ENCODE measurements around the gene TMED9. TPM values are rescaled to one million over a fixed set of nuclear protein-coding genes. Genes with fewer than 3 reads are reported as not detected.

Gene TMED9
- total and polyA plus RNA-seq, 10 of the 15 experiments (the other 5 are each of a cell fraction or from before 2014, with no cell fraction given): 35.7 to 144 (median 105) TPM

- TF ChIP-seq, protein P1, sequence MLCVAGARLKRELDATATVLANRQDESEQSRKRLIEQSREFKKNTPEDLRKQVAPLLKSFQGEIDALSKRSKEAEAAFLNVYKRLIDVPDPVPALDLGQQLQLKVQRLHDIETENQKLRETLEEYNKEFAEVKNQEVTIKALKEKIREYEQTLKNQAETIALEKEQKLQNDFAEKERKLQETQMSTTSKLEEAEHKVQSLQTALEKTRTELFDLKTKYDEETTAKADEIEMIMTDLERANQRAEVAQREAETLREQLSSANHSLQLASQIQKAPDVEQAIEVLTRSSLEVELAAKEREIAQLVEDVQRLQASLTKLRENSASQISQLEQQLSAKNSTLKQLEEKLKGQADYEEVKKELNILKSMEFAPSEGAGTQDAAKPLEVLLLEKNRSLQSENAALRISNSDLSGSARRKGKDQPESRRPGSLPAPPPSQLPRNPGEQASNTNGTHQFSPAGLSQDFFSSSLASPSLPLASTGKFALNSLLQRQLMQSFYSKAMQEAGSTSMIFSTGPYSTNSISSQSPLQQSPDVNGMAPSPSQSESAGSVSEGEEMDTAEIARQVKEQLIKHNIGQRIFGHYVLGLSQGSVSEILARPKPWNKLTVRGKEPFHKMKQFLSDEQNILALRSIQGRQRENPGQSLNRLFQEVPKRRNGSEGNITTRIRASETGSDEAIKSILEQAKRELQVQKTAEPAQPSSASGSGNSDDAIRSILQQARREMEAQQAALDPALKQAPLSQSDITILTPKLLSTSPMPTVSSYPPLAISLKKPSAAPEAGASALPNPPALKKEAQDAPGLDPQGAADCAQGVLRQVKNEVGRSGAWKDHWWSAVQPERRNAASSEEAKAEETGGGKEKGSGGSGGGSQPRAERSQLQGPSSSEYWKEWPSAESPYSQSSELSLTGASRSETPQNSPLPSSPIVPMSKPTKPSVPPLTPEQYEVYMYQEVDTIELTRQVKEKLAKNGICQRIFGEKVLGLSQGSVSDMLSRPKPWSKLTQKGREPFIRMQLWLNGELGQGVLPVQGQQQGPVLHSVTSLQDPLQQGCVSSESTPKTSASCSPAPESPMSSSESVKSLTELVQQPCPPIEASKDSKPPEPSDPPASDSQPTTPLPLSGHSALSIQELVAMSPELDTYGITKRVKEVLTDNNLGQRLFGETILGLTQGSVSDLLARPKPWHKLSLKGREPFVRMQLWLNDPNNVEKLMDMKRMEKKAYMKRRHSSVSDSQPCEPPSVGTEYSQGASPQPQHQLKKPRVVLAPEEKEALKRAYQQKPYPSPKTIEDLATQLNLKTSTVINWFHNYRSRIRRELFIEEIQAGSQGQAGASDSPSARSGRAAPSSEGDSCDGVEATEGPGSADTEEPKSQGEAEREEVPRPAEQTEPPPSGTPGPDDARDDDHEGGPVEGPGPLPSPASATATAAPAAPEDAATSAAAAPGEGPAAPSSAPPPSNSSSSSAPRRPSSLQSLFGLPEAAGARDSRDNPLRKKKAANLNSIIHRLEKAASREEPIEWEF (IDR thresholded peaks at IDR 0.05; ENCODE audit: insufficient replicate concordance, low read depth, low read length): no peak
- no peak for TF ChIP-seq SREBF1 (IDR thresholded peaks at IDR 0.05; ENCODE audit: low read length)
- TF ChIP-seq MAX (IDR thresholded peaks at IDR 0.05; ENCODE audit: low read depth, low read length): no peak
- no peak for TF ChIP-seq ZSCAN29 (IDR thresholded peaks at IDR 0.05)
- no peak for TF ChIP-seq GABPA (IDR thresholded peaks at IDR 0.05; ENCODE audit: low read depth)
- no peak for TF ChIP-seq ATF2 (IDR thresholded peaks at IDR 0.05; ENCODE audit: low read length)
- TF ChIP-seq ASH2L (IDR thresholded peaks at IDR 0.05; ENCODE audit: borderline replicate concordance, low read depth): no peak
- no peak for TF ChIP-seq SKIL (IDR thresholded peaks at IDR 0.05; ENCODE audit: low read depth, poor library complexity, severe bottlenecking)
- no peak for TF ChIP-seq KLF5 (IDR thresholded peaks at IDR 0.05; ENCODE audit: partially characterized antibody)
Measured at GRCh38 chr5:177565046-177565445, 27.0 kb upstream of the TMED9 start (continued).
